ENCODE results near the gene RAB27B.

DNA sequence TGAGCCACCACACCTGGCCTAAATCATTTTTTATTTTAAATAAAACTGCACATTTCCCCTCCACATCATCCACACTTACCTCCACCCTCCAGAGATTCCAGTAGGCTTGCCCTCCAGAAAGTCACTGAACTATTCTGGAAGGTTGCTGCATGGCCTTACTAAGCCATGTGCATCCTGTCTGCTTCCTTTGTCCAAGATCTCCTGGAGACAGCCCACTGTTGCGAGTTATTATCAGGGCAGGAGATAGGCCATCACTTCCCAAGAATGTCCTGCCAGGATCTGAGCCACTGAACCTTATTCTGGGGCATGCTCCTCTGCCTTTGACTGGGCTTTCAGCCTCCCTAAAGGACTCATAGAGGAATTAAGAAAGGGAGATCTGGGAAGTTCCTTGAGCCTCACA is 104.2 kb downstream of the RAB27B start:
- TF ChIP-seq, protein P1, sequence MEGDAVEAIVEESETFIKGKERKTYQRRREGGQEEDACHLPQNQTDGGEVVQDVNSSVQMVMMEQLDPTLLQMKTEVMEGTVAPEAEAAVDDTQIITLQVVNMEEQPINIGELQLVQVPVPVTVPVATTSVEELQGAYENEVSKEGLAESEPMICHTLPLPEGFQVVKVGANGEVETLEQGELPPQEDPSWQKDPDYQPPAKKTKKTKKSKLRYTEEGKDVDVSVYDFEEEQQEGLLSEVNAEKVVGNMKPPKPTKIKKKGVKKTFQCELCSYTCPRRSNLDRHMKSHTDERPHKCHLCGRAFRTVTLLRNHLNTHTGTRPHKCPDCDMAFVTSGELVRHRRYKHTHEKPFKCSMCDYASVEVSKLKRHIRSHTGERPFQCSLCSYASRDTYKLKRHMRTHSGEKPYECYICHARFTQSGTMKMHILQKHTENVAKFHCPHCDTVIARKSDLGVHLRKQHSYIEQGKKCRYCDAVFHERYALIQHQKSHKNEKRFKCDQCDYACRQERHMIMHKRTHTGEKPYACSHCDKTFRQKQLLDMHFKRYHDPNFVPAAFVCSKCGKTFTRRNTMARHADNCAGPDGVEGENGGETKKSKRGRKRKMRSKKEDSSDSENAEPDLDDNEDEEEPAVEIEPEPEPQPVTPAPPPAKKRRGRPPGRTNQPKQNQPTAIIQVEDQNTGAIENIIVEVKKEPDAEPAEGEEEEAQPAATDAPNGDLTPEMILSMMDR (conservative IDR thresholded peaks at IDR 0.05) = no peak
- no peak for TF ChIP-seq ZFX (IDR thresholded peaks at IDR 0.05)

All from C4-2B (cell line).